Renal pelvis (tissue), 4 donors: ENCODE measurements around the gene CLMP. TPM values are rescaled to one million over a fixed set of nuclear protein-coding genes. Genes with fewer than 3 reads are reported as not detected.

ENCODE experiments used
- DNase-seq: peaks from one replicate; pipeline ENCODE4 v3.0.0-alpha.2; 2013
- polyA plus RNA-seq, 3 donors: library from polyadenylated mRNA; unstranded; fragments of 120-200 nt; gene quantifications; one replicate each; pipeline ENCODE4 v1.2.1, GENCODE V29; 2013; ENCODE audit not compliant: insufficient read length in 3 of 3

Gene CLMP
- polyA plus RNA-seq, 3 donors, result 26.1 to 30.7 (median 27.2) TPM

GRCh38 chr11:123194337-123195187 is 486 bp downstream of the CLMP start:
- no peak for DNase-seq

- no peak for DNase-seq
Observed at GRCh38 chr11:123193742-123194141, 1.3 kb downstream of the CLMP start.

- no peak for DNase-seq
Observed at GRCh38 chr11:123191939-123192338, 3.1 kb downstream of the CLMP start.

- no peak for DNase-seq
Observed at GRCh38 chr11:123190518-123190917, 4.5 kb downstream of the CLMP start.

- no peak for DNase-seq
Observed at GRCh38 chr11:123188508-123189165, 6.4 kb downstream of the CLMP start.

- DNase-seq, result no peak
Observed at GRCh38 chr11:123187665-123188507, 7.2 kb downstream of the CLMP start.

- no peak for DNase-seq
Observed at GRCh38 chr11:123187248-123187647, 7.8 kb downstream of the CLMP start.

GRCh38 chr11:123186286-123186685 is 8.8 kb downstream of the CLMP start:
- DNase-seq, result no peak

- DNase-seq, result no peak
Observed at GRCh38 chr11:123185326-123185725, 9.7 kb downstream of the CLMP start.

- DNase-seq, result no peak
Observed at GRCh38 chr11:123184531-123184930, 10.5 kb downstream of the CLMP start.

GRCh38 chr11:123183391-123184099 is 11.5 kb downstream of the CLMP start:
- no peak for DNase-seq

GRCh38 chr11:123181767-123182500 is 13.1 kb downstream of the CLMP start:
- no peak for DNase-seq

- no peak for DNase-seq
Observed at GRCh38 chr11:123181075-123181474, 14.0 kb downstream of the CLMP start.

GRCh38 chr11:123180574-123180973 is 14.5 kb downstream of the CLMP start:
- DNase-seq, result no peak

GRCh38 chr11:123180166-123180565 is 14.9 kb downstream of the CLMP start:
- no peak for DNase-seq

- DNase-seq, result no peak
Observed at GRCh38 chr11:123179586-123179985, 15.5 kb downstream of the CLMP start.

GRCh38 chr11:123178186-123178585 is 16.9 kb downstream of the CLMP start:
- DNase-seq, result no peak

- DNase-seq, result no peak
Observed at GRCh38 chr11:123176785-123177184, 18.3 kb downstream of the CLMP start.

GRCh38 chr11:123174196-123175183 is 20.6 kb downstream of the CLMP start:
- no peak for DNase-seq

- no peak for DNase-seq
Observed at GRCh38 chr11:123173856-123174186, 21.2 kb downstream of the CLMP start.
